ENCODE measurements around the gene CDK3. TPM values are rescaled to one million over a fixed set of nuclear protein-coding genes. Genes with fewer than 3 reads are reported as not detected.

Gene CDK3
- total RNA-seq, 4 donors from 2014 or later: 5.6 to 33.1 (median 9.6) TPM

DNA sequence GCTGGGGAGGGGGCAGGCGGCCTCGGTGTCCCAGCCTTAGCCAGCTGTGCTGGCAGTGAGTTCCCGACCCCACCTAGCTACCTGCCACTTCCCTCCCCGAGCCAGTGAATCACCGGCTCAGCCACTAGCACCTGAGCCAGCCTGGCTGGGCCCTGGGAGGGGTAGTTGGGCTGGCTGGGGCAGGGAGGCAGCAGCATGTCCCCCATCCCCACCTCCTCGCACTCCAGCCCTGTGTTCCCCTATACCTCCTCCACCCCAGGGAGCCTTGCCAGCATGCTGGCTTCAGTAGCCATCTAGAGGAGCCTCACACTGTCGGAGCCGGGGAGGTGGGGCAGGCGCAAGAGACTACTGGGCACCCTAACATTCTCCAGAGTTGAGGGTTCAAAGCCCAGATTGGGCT, 23.7 kb downstream of the CDK3 start:
- Histone ChIP-seq H3K4me1 (peaks cover 35% of the 10 kb centered on the region), H3K4me3 (peak overlapping the region; percentile 50), H3K27ac (no peak overlapping the region), H3K36me3 (peaks cover 31% of the 10 kb centered on the region), H3K9me3 (no peaks in the 10 kb centered on the region), H3K27me3 (no peaks in the 10 kb centered on the region)
- no peak for DNase-seq (ENCODE audit: low spot score in 2 of 2)
- 42% methylated on average over 2 of the region's 9 CpGs for WGBS
- TF ChIP-seq, protein P1, sequence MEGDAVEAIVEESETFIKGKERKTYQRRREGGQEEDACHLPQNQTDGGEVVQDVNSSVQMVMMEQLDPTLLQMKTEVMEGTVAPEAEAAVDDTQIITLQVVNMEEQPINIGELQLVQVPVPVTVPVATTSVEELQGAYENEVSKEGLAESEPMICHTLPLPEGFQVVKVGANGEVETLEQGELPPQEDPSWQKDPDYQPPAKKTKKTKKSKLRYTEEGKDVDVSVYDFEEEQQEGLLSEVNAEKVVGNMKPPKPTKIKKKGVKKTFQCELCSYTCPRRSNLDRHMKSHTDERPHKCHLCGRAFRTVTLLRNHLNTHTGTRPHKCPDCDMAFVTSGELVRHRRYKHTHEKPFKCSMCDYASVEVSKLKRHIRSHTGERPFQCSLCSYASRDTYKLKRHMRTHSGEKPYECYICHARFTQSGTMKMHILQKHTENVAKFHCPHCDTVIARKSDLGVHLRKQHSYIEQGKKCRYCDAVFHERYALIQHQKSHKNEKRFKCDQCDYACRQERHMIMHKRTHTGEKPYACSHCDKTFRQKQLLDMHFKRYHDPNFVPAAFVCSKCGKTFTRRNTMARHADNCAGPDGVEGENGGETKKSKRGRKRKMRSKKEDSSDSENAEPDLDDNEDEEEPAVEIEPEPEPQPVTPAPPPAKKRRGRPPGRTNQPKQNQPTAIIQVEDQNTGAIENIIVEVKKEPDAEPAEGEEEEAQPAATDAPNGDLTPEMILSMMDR (IDR thresholded peaks at IDR 0.05): no peak
- no peak for TF ChIP-seq EP300 (IDR thresholded peaks at IDR 0.05)
- TF ChIP-seq POLR2A (IDR thresholded peaks at IDR 0.05): no peak
- no peak for TF ChIP-seq POLR2AphosphoS5 (IDR thresholded peaks at IDR 0.05)

DNA sequence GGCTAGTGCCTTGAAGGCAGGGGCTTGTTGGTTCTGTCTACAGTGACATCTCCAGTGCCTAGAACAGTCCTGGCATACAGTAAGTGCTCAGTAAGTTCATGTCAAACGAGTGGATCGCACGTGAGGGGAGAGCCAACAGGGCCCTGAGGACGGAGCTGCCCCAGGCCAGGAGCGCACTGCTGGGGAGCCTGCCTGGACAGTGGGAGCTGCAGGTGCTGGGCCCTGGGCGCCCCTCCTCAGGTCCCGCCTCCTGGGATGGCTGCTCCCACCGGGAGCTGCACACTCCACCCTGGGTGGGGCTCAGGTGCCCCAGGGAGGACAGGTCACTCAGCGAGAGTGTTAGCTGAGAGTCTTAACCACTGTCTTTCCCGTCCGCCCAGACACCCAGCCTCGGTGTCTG, 24.6 kb downstream of the CDK3 start:
- peak overlapping the region; percentile 50 for H3K4me3 ChIP-seq
- TF ChIP-seq POLR2A (IDR thresholded peaks at IDR 0.05): no peak
- no peak for TF ChIP-seq EP300 (IDR thresholded peaks at IDR 0.05)
- no peak for TF ChIP-seq POLR2AphosphoS5 (IDR thresholded peaks at IDR 0.05)
- TF ChIP-seq, protein P1 (IDR thresholded peaks at IDR 0.05): no peak
- H3K4me1 ChIP-seq: peaks cover 42% of the 10 kb centered on the region
- no peak for DNase-seq (ENCODE audit: low spot score in 2 of 2)
- 53% methylated on average over 7 of the region's 12 CpGs for WGBS
- no peaks in the 10 kb centered on the region for H3K27me3 ChIP-seq
- peaks cover 31% of the 10 kb centered on the region for H3K36me3 ChIP-seq
- H3K9me3 ChIP-seq: no peaks in the 10 kb centered on the region
- peak overlapping the region; percentile 89 for H3K27ac ChIP-seq

DNA sequence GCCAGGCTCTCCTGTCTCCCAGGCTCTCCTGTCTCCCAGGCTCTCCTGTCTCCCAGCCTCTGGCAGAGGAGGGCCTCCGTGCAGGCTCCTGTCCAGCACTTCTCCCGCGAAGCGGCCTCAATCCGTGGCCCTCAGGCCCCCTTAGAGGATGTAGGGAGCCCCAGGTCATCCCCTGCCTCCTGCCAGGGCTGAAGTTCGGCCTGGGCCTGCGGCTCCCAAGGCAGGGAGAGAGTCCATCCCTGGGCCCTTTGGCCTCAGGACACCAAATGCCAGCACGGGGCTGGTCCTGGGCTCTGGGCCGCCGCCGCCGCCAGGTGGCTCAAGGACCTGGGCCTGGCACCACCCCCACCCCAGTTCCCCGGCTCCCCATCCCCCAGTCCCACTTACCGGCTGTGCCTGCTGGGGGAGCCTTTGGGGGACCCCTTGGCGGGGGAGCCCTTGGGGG, 26.1 kb downstream of the CDK3 start:
- TF ChIP-seq EP300 (IDR thresholded peaks at IDR 0.05) (no peak), POLR2AphosphoS5 (IDR thresholded peaks at IDR 0.05) (no peak), POLR2A (IDR thresholded peaks at IDR 0.05) (no peak)
- TF ChIP-seq, protein P1 (IDR thresholded peaks at IDR 0.05): no peak
- no peaks in the 10 kb centered on the region for H3K9me3 ChIP-seq
- WGBS: 43% methylated on average over 10 of the region's 15 CpGs
- H3K4me3 ChIP-seq: peak overlapping the region; percentile 50
- H3K36me3 ChIP-seq: peaks cover 20% of the 10 kb centered on the region
- peaks cover 42% of the 10 kb centered on the region for H3K4me1 ChIP-seq
- H3K27ac ChIP-seq: peak overlapping the region; percentile 89
- H3K27me3 ChIP-seq: no peaks in the 10 kb centered on the region
- no peak for DNase-seq (ENCODE audit: low spot score in 2 of 2)

DNA sequence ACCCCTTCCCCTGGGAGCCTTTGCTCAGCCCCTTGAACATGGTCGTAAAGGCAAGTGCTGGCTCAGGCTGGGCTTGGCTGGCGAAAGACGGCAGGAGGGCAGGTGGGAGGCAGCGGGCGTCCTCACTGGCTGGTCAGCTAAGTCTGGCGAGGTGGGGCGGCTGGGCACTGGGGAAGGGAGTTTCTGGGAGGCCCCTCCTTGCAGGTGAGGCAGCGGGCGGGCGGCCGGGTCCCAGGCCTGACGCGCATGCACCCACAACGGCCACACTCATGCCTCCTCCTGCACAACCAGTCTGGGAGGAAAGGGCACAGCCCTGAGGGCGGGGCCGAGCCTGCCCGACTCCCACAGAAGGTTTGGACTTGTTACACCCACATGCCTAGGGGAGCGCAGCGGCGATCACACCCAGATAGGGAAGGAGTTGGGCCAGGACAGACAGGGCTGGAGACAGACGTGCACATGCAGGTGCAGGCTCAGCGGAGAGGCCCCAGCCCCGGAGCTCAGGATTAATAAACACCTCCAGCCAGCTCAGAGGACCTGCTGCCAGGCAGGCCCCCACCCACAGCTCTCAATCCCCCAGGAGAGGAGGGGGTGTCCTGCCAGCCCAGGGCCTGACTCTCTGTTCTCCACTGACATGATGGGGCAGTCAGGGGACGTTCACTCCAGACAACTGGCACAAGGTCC, 26.6 kb downstream of the CDK3 start, which contains the start of gene EVPL:
TSS of gene EVPL (minus strand) at position 148 of the 681 bp plus-strand sequence. CDS start at position 40, 108 bp downstream.
- peak within 1 kb of the TSS; percentile 50 for H3K4me3 ChIP-seq
- peak in 1 of 2 donors; percentile 81 for DNase-seq (ENCODE audit: low spot score in 2 of 2)
- TF ChIP-seq, protein P1 (IDR thresholded peaks at IDR 0.05): no peak
- TF ChIP-seq POLR2AphosphoS5 (IDR thresholded peaks at IDR 0.05): peak in 1 of 3 donors; percentile 15
- no peaks in the 10 kb centered on the region for H3K27me3 ChIP-seq
- WGBS: 44% methylated on average over 9 of the region's 24 CpGs
- peaks cover 14% of the 10 kb centered on the region for H3K36me3 ChIP-seq
- H3K27ac ChIP-seq: peak within 1 kb of the TSS; percentile 89
- peaks cover 42% of the 10 kb centered on the region for H3K4me1 ChIP-seq
- no peaks in the 10 kb centered on the region for H3K9me3 ChIP-seq

DNA sequence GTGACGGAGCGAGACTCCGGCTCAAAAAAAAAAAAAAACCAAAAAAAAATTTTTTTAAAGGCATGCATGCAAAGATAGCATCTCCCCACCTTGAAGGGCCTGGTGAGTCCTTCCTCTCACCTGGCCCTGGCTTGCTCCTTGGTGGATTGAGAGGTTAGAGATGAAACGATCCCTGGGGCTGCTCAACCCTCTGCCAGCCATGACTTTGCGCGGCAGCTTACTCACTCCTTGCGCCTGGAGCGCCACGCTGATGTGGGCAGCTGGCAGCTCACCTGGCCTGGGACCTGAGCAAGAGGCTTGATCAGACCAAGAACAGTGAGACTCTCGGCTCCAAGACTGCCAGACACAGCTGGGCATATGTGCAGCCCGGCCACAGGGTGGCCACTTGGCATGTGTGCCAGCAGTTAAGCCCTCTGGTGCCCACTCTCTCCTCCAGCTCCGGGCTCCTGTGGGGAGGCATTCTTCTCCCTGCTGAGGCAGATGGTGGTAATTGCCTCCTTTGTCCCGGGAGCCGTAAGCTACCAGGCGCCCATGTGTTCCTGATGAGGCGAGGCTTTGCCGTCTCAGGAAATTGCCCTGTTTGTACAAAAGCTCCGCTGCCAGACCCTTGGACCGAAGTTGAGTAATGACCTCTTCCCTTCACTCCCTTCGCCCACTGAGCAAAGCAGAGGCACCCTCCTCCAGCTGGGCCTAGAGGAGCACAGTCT, 31.6 kb downstream of the CDK3 start:
- Histone ChIP-seq H3K27me3 (no peaks in the 10 kb centered on the region), H3K27ac (no peak overlapping the region), H3K9me3 (no peaks in the 10 kb centered on the region), H3K4me1 (peaks cover 34% of the 10 kb centered on the region), H3K4me3 (no peak overlapping the region), H3K36me3 (no peaks in the 10 kb centered on the region)
- no peak for DNase-seq (ENCODE audit: low spot score in 2 of 2)
- 75% methylated on average over 15 of the region's 20 CpGs for WGBS
- TF ChIP-seq, protein P1 (IDR thresholded peaks at IDR 0.05): no peak
- TF ChIP-seq POLR2AphosphoS5 (IDR thresholded peaks at IDR 0.05) (no peak), POLR2A (IDR thresholded peaks at IDR 0.05) (no peak)
